Measurements from ENCODE around the gene LRRC8C.

LRRC8C gene

GRCh38 chr1:89635825-89636815 is 3.2 kb downstream of the LRRC8C start:
- DNase-seq = no peak

DNA sequence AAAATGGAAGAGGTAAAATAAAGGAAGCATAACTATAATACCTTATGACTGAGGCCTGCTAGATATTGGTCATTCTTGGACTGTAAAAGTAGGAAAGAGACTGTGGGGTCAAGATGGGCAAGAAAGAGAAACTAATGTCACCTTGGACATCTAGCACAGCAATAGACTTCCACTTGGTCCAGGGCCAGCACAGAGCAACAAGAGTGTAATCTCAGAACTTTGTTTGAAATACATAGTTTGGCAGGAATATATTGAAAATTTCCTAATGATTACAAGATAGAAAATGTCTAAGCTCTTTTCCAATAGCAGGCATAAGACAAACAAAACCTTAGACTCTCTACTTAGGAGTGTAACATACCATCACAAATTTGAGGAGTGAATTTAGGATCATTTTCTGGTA is 4.6 kb downstream of the LRRC8C start:
- no peak for DNase-seq

- DNase-seq = no peak
Observed at GRCh38 chr1:89640440-89640839, 7.5 kb downstream of the LRRC8C start.

DNA sequence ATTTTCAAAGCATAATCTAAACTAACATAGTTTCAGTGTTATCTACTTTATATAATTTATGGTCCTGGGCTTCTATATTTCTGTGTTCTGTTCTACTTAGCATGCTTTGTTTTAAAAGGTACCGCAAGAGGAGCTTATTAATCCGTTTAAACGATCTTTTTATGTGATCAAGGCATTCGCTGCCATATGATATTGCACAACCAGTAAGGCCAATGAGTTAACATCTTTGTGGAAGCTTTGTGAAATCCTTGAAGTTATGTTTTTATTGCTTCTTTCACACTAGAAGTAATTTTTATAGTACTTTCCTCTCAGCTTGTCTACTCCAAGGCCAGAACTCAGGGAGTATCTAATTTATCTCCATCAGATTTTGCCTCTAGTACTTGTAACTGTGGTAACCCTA is 8.9 kb downstream of the LRRC8C start:
- no peak for DNase-seq

- no peak for DNase-seq
Observed at GRCh38 chr1:89643577-89643976, 10.7 kb downstream of the LRRC8C start.

DNA sequence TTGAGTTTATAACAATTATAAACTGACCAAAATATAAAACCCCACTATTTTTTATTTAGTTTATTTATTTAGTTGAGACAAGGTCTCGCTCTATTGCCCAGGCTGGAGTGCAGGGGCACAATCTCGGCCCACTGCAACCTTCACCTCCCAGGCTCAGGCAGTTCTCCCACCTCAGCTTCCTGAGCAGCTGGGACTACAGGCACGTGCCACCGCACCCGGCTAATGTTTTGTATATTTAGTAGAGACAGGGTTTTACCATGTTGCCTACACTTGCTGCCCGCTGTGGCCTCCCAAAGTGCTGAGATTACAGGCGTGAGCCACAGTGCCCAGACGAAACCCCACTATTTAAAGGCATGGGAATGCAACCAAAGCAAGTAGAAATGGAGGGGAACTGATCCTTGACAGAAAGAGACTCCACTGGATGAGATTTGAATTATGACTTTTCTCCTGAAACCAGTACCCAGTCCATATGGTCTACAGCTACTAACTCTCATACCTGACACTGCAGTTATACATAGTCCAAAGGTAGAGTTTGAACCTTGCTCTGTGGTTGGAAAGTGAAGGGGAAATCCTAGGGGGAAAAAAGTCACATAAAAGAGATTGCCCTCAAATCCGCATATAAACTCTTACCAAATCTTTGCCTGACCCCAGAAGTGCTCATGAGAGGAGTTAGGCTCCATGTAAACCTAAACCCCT is 11.3 kb downstream of the LRRC8C start:
- no peak for DNase-seq

DNA sequence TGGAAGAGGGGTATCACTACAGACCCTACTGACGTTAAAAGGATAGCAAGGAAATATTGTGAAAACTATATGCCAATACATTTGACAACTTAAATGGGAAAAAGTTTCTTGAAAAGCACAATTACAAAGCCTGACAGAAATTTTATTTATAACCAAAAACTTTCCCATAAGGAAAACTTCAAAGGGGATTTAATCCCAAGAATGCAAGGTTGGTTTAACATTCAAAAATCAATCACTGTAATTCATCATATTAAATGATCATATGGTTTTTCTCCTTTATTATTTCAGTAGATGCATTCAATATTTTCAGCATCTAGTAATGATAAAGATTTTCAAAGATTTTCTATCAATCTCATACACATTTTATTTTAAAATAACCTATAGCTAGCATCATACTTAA is 13.3 kb downstream of the LRRC8C start:
- no peak for DNase-seq

DNA sequence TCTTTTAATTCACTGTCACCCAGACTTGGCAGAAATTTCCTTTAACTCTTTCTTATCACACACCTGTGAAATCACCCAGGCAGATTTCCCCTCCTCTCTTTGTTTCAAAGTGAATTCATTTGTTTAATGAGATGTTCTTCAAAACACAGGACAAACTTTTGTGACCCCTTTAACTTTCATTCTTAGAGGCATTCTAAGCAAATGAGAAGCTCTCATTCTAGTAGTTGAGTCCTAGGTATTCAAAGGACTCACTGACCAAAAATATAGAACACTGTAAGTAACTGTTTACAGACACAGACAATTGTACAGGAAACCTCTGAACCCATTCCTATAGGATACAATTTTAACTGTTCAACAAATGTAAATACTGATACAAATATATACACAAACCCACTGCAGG is 16.9 kb downstream of the LRRC8C start:
- DNase-seq = no peak

DNA sequence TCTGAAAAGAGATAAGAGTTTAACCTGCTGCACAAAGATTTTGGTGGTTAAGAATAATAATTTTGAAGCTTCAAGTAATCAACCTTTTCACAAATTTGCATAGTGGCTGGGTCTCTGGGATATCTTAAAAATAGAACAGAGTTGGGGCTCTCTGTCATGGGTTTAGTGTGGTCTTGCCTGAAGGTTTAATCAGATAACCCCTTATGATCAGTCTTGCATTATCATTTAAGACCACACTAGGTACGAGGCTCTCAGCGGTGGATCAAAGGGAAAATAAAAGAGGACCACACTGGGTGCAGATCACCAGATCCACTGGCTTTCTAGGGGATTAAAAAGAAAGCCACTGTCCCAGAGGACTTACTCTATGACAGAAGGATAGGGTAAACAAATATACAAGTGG is 19.5 kb downstream of the LRRC8C start:
- DNase-seq = no peak

DNA sequence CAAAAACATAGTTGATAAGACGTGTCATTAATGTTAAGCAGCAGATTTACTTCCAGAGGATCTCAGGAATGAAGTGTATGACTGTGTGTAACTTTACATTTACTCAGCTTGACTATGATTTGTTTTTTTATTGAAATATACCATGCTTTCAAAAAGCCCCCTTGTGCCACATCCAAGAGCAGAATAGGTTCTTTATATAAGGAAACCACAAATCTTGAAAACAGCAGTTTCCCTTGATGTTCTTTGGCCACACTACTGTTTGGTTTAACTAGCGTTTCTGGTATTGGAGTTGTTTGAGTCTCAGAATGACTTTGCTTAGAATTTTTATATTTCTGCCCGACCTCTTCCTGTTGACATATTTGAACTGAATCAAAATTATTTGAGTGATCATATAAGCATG is 25.0 kb downstream of the LRRC8C start:
- no peak for DNase-seq

DNA sequence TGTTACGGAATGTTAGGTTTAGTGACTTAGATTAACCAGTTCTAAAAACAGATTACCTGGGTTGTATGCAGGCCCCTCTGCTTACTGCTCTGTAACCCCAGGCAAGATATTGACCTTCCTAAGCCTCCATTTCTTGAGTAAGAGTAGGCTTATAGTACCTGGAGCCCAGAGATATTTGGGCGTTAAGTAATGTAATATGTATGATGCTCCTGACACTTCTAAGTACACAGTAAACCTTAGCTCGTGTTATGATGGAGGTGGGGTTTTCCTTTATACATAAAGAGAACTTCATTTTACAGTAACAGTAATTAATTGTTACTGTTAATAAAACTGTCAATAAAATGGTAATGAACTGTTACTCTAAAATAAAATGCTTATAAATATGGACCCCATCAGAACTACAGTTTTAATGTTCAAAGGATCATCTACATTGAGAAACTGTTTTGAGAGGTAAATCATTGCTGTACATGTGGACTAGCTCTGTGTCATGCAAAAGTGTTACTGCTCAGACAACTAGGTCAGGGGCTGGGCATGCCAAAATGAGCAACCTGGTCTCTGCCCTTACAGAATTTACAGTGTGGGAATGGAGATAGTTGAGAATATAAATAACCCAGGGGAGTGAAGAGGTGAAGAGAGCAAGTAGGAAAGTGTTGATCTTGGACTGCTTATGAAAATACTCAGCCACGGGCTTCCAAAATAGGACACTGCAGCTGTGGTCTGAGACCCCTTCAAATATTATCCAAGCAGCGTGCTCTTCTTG is 26.6 kb downstream of the LRRC8C start:
- DNase-seq = no peak

GRCh38 chr1:89660224-89661061 is 27.5 kb downstream of the LRRC8C start:
- no peak for DNase-seq

- no peak for DNase-seq
Observed at GRCh38 chr1:89665941-89666340, 33.0 kb downstream of the LRRC8C start.

GRCh38 chr1:89666640-89667039 is 33.7 kb downstream of the LRRC8C start:
- no peak for DNase-seq

- DNase-seq = no peak
Observed at GRCh38 chr1:89667691-89668090, 34.8 kb downstream of the LRRC8C start.

- no peak for DNase-seq
Observed at GRCh38 chr1:89668961-89669360, 36.0 kb downstream of the LRRC8C start.

GRCh38 chr1:89669441-89669840 is 36.5 kb downstream of the LRRC8C start:
- DNase-seq = no peak

- DNase-seq = no peak
Observed at GRCh38 chr1:89670163-89670562, 37.2 kb downstream of the LRRC8C start.

DNA sequence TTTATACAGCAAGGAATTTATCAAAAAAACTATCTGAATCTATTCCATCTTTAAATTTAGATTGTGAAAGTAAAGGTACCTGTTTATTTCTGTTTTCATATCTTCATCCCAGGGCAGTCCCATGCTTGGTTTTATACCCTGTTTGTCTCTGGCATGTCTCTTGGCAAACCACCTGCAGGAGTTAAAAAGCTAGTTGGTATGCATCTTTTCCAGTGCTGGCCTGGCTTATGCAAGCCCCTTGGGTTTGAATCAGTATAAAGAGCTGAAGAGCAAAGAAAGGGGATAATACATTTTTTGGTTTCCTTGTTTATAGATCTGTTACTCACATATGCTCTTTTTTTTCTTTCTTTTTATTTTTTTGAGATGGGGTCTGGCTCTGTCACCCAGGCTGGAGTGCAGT is 37.8 kb downstream of the LRRC8C start:
- DNase-seq = no peak

GRCh38 chr1:89671775-89672488 is 39.0 kb downstream of the LRRC8C start:
- no peak for DNase-seq

GRCh38 chr1:89672489-89673183 is 39.7 kb downstream of the LRRC8C start:
- no peak for DNase-seq
